Common myeloid progenitor, CD34-positive (primary cell): ENCODE measurements around the gene ADCY5.

Source experiments
- CTCF ChIA-PET: fragments of 350-600 bp; sonication (Branson Sonifier 250); formaldehyde crosslinking; loops from one replicate; lab custom pipeline; 2021; ENCODE audit warnings: antibody characterized with exemption; lab: Charles Lee
- POLR2A ChIA-PET: fragments of 350-600 bp; sonication (Branson Sonifier 250); formaldehyde crosslinking; loops from one replicate; lab custom pipeline; 2021; ENCODE audit warnings: antibody characterized with exemption; lab: Charles Lee
- DNase-seq, 3 donors: peaks; one replicate each; pipeline versions ENCODE4 v3.0.0 to v3.0.0-alpha.2; 2013
- H3K27ac ChIP-seq, 2 experiments: 1 replicate in 1 of 2; 2 replicates in 1 of 2; pipeline ENCODE4 v1.7.0; 2013; ENCODE audit warnings: inconsistent platforms in 2 of 2, low read length in 2 of 2, mild to moderate bottlenecking in 2 of 2, low read depth in 1 of 2, moderate library complexity in 1 of 2; ENCODE audit not compliant: severe bottlenecking in 2 of 2, insufficient read depth in 1 of 2, poor library complexity in 1 of 2
- H3K27me3 ChIP-seq, 5 experiments: replicated peaks in 2 of 5; 1 replicate in 3 of 5; 2 replicates in 2 of 5; pipeline versions ENCODE4 v1.6.1 to v1.7.0; 2013; ENCODE audit warnings: low read length in 4 of 5, mild to moderate bottlenecking in 2 of 5, moderate library complexity in 2 of 5, inconsistent platforms in 1 of 5; ENCODE audit not compliant: insufficient read depth in 5 of 5, control insufficient read depth in 4 of 5
- H3K36me3 ChIP-seq, 4 experiments: 1 replicate in 2 of 4; 2 replicates in 2 of 4; pipeline versions ENCODE4 v1.6.1 to v1.7.0; 2013; ENCODE audit warnings: low read length in 3 of 4, control low read depth in 1 of 4, mild to moderate bottlenecking in 1 of 4; ENCODE audit not compliant: control insufficient read depth in 4 of 4, insufficient read depth in 4 of 4
- H3K4me1 ChIP-seq, 4 experiments: 1 replicate in 3 of 4; 2 replicates in 1 of 4; pipeline versions ENCODE4 v1.6.1 to v1.7.1; 2013; ENCODE audit warnings: low read length in 3 of 4, mild to moderate bottlenecking in 3 of 4, control low read depth in 1 of 4, inconsistent platforms in 1 of 4, moderate library complexity in 1 of 4; ENCODE audit not compliant: control insufficient read depth in 4 of 4, insufficient read depth in 4 of 4; ENCODE audit errors: control extremely low read depth in 1 of 4
- H3K4me3 ChIP-seq, 7 experiments: 1 replicate in 4 of 7; 2 replicates in 3 of 7; pipeline versions ENCODE4 v1.5.1 to v1.7.0; 2013; ENCODE audit warnings: mild to moderate bottlenecking in 7 of 7, low read length in 6 of 7, moderate library complexity in 6 of 7, inconsistent platforms in 2 of 7, low read depth in 2 of 7, control low read depth in 1 of 7; ENCODE audit not compliant: insufficient read depth in 4 of 7, control insufficient read depth in 1 of 7; ENCODE audit errors: extremely low read depth in 1 of 7
- H3K9me3 ChIP-seq, 5 experiments: 1 replicate in 4 of 5; 2 replicates in 1 of 5; pipeline versions ENCODE4 v1.6.1 to v1.7.1; 2013; ENCODE audit warnings: low read length in 4 of 5, mild to moderate bottlenecking in 2 of 5, inconsistent platforms in 1 of 5, low read depth in 1 of 5, moderate library complexity in 1 of 5; ENCODE audit not compliant: control insufficient read depth in 4 of 5, insufficient read depth in 2 of 5; ENCODE audit errors: control extremely low read depth in 1 of 5
- WGBS: methylation state at CpG from one replicate; pipeline ENCODE4 v1.1.5; 2013; ENCODE audit not compliant: insufficient coverage; 5-methylcytosine and 5-hydroxymethylcytosine counted together

ADCY5 gene

GRCh38 chr3:123318374-123318773 lies 130.5 kb downstream of the ADCY5 start:
- CTCF ChIA-PET: interaction anchor here (1.0 kb wide), 1 partner anchor 242 kb away, joined by 3 read pairs; no protein-coding TSS in a partner anchor
- H3K4me1 ChIP-seq: no peaks in the 10 kb centered on the region
- 83% methylated on average over 3 of the region's 3 CpGs for WGBS
- H3K4me3 ChIP-seq: no peak overlapping the region
- POLR2A ChIA-PET: no interaction called here
- no peaks in the 10 kb centered on the region for H3K36me3 ChIP-seq
- no peak overlapping the region for H3K27ac ChIP-seq
- no peak for DNase-seq
- no peaks in the 10 kb centered on the region for H3K9me3 ChIP-seq
- H3K27me3 ChIP-seq: peaks cover 0 to 33% (median 14%) of the 10 kb centered on the region in 5 experiments

GRCh38 chr3:123317716-123318115 lies 131.2 kb downstream of the ADCY5 start:
- Histone ChIP-seq H3K36me3 (no peaks in the 10 kb centered on the region), H3K27ac (no peak overlapping the region), H3K4me3 (no peak overlapping the region), H3K9me3 (no peaks in the 10 kb centered on the region), H3K4me1 (no peaks in the 10 kb centered on the region), H3K27me3 (peaks cover 0 to 38% (median 12%) of the 10 kb centered on the region in 5 experiments)
- DNase-seq: no peak
- POLR2A ChIA-PET: no interaction called here
- WGBS: 94% methylated on average over 12 of the region's 14 CpGs
- CTCF ChIA-PET: no interaction called here

- Histone ChIP-seq H3K27me3 (peaks cover 0 to 31% (median 9%) of the 10 kb centered on the region in 5 experiments), H3K9me3 (no peaks in the 10 kb centered on the region), H3K36me3 (no peaks in the 10 kb centered on the region), H3K4me1 (no peaks in the 10 kb centered on the region), H3K27ac (no peak overlapping the region), H3K4me3 (no peak overlapping the region)
- CTCF ChIA-PET: interaction anchor here (1.0 to 2.1 kb wide), 2 partner anchors 8 to 23 kb away, joined by 4 to 7 read pairs; no protein-coding TSS in a partner anchor
- WGBS: 59% methylated on average over 4 of the region's 4 CpGs
- POLR2A ChIA-PET: interaction anchor here (0.6 kb wide), 1 partner anchor 193 kb away, joined by 3 read pairs; no protein-coding TSS in a partner anchor
- no peak for DNase-seq
Measured at GRCh38 chr3:123315271-123315595, 133.7 kb downstream of the ADCY5 start.

GRCh38 chr3:123314359-123315270 lies 134.3 kb downstream of the ADCY5 start:
- Histone ChIP-seq H3K4me3 (no peak overlapping the region), H3K9me3 (no peaks in the 10 kb centered on the region), H3K27me3 (peaks cover 0 to 32% (median 9%) of the 10 kb centered on the region in 5 experiments), H3K4me1 (no peaks in the 10 kb centered on the region), H3K36me3 (no peaks in the 10 kb centered on the region), H3K27ac (no peak overlapping the region)
- CTCF ChIA-PET: interaction anchor here (2.1 kb wide), 1 partner anchor 9 kb away, joined by 7 read pairs; no protein-coding TSS in a partner anchor
- POLR2A ChIA-PET: interaction anchor here (0.6 kb wide), 1 partner anchor 193 kb away, joined by 3 read pairs; no protein-coding TSS in a partner anchor
- no peak for DNase-seq
- WGBS: 59% methylated on average over 9 of the region's 14 CpGs

GRCh38 chr3:123313889-123314288 lies 135.0 kb downstream of the ADCY5 start:
- CTCF ChIA-PET: interaction anchor here (2.1 kb wide), 1 partner anchor 9 kb away, joined by 7 read pairs; no protein-coding TSS in a partner anchor

GRCh38 chr3:123312331-123313265 lies 136.3 kb downstream of the ADCY5 start:
- WGBS: 90% methylated on average over 12 of the region's 16 CpGs
- no peaks in the 10 kb centered on the region for H3K9me3 ChIP-seq
- CTCF ChIA-PET: no interaction called here
- H3K4me3 ChIP-seq: no peak overlapping the region
- peaks cover 0 to 32% (median 9%) of the 10 kb centered on the region in 5 experiments for H3K27me3 ChIP-seq
- DNase-seq: no peak
- H3K4me1 ChIP-seq: no peaks in the 10 kb centered on the region
- POLR2A ChIA-PET: no interaction called here
- no peak overlapping the region for H3K27ac ChIP-seq
- H3K36me3 ChIP-seq: no peaks in the 10 kb centered on the region

More at GRCh38 chr3:123313889-123314288, 135.0 kb downstream of the ADCY5 start:
- H3K9me3 ChIP-seq: no peaks in the 10 kb centered on the region
- 86% methylated on average over 2 of the region's 5 CpGs for WGBS
- peaks cover 0 to 32% (median 9%) of the 10 kb centered on the region in 5 experiments for H3K27me3 ChIP-seq
- H3K27ac ChIP-seq: no peak overlapping the region
- H3K4me1 ChIP-seq: no peaks in the 10 kb centered on the region
- POLR2A ChIA-PET: no interaction called here
- DNase-seq: no peak
- H3K4me3 ChIP-seq: no peak overlapping the region
- H3K36me3 ChIP-seq: no peaks in the 10 kb centered on the region
